B cell (primary cell): ENCODE data around the gene EMX1.

Experiments
- EZH2 ChIP-seq: IDR thresholded peaks from 2 replicates; pipeline ENCODE4 v1.6.1; 2012; ENCODE audit warnings: borderline replicate concordance, low read depth, mild to moderate bottlenecking, moderate library complexity, low read length; ENCODE audit not compliant: insufficient read depth, poor library complexity, severe bottlenecking
- TF ChIP-seq, protein P1 (sequence below): fragments of 200-600 bp; IDR thresholded peaks from one replicate; pipeline ENCODE4 v1.8.0; 2022; ENCODE audit warnings: antibody characterized with exemption, mild to moderate bottlenecking

DNA sequence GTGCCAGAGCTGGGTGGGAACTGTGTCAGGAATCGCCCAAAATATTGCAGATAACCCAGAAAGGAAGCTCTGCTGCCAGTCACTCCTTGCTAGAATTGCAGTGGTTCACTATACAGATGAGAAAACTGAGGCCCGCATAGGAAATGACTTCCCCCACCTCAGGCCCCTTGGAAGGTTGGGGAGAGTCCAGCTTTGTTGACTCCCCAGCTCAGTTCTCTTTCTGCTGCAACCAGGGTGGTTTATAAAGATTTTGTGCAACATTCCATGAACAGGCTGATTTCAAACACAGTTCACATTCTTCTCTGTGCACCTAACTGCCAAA, 18.8 kb upstream of the EMX1 start:
- TF ChIP-seq, protein P1, sequence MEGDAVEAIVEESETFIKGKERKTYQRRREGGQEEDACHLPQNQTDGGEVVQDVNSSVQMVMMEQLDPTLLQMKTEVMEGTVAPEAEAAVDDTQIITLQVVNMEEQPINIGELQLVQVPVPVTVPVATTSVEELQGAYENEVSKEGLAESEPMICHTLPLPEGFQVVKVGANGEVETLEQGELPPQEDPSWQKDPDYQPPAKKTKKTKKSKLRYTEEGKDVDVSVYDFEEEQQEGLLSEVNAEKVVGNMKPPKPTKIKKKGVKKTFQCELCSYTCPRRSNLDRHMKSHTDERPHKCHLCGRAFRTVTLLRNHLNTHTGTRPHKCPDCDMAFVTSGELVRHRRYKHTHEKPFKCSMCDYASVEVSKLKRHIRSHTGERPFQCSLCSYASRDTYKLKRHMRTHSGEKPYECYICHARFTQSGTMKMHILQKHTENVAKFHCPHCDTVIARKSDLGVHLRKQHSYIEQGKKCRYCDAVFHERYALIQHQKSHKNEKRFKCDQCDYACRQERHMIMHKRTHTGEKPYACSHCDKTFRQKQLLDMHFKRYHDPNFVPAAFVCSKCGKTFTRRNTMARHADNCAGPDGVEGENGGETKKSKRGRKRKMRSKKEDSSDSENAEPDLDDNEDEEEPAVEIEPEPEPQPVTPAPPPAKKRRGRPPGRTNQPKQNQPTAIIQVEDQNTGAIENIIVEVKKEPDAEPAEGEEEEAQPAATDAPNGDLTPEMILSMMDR: no peak
- no peak for TF ChIP-seq EZH2
